ENCODE measurements around the gene FGF1.

Gene FGF1

DNA sequence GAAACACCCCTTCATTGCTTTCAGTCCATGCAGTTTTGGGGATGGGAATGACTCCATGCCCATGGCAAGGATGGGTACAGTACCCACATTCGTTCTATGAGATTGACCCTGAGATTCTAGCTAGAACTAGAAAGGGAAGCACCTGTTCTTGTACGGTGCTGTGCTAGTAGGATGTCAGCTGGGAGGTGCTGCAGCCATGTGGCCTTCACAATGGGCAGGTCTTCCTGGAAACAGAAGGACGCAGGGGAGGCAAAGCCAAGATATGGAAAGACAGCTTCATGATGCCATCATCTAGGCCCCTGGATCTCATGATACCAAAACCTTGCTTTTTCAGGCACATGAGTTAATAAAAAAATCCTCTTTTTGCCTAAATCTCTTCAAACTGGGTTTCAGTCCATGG lies 10.5 kb upstream of the FGF1 start:
- no peak for DNase-seq

GRCh38 chr5:142694092-142694856 lies 8.4 kb upstream of the FGF1 start:
- no peak for DNase-seq

DNA sequence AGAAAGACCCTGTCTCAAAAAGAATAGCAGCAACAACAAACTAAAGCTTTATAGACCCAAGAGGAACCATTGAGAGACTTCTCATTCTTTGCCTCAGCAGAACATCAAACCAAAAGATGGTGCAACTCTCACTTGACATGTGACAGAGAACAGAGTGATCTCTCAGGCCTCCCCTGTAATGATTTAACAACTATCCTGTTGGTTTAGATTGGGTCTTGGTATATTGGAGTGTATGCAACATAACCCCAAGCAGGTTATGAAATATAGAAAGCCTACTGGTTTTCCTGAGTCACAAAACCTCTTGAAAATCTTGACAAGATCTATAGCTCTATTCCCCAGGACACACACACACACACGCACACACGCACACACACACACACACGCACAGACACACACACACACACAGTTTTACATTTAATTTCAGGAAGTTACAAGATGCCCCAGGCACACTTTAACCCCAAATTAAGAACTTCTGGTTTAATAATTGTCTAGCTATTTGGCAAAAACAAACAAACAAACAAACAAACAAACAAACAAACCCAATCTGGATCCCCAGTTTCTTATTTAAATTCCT lies 6.5 kb upstream of the FGF1 start:
- DNase-seq, result no peak

DNA sequence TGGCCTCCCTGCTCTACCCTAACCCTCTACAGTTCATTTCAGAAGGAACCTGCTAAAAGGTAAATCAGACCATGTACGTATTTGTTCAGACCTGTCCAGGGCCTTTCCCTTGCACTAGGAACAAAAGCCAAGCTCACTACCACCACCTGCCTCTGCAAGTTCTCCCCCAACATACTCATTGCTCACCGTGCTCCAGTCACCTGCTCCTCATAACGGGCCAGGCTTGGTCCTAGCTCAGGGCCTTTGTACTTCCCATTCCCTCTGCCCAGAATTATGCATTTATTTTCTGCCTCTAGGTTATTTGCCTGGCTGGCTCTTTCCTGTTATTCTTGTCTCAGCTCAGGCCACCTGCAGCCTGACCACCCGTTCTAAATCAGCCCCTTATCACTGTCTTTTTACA lies 4.8 kb upstream of the FGF1 start:
- no peak for DNase-seq

- no peak for DNase-seq
These were observed 3.2 kb upstream of the FGF1 start for GRCh38 chr5:142689081-142689480.

DNA sequence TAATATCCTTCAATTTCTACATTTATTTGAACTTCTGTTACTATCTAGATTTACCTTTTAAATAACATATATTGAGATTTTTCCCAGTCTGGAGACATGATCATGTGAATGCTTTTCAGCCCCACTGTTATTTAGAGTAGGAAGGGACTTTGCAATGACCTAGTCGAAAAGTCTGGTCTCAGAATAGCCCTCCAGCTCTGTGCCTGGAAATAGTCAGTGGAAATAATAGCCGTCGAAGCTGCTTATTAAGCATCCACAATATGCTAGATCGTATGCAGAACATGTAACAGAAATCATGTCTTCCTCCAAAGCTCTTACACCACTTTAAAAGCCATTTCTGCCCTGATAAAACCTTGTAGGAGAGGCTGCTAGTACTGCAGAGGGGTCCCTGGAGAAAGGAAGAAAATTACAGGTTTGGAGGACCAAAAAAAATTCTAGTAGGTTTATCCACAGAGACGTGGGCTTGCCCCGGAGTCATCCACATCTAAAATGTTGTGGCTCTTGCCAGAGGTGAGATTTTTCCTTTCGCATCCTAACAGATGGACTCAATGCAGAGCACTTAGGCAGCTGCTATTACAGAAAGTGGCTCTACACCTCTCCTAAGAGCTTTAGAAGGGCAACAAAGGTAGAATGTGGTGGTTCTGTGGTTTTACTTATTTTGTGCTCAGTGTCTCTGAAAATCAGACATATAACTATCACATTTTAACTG lies 2.5 kb upstream of the FGF1 start:
- DNase-seq, result no peak

DNA sequence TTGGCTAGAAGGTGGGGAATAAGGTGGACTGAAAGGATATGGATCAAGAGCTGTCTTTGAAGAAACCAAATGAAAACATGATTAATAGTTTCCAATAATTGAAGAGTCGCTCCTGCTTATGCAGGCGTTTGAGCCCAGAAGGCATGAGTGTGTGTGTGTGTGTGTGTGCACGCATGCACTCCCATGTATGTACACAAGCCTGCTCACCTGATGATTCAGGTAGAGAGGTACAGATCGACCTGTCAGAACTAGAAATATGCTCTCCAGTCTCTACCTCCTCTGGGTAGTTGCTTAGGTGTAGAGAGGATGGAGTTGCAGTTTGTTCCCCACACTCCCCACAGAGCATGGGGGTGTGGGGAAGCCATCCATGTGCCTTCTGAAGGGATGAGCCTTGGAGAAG lies 1.1 kb upstream of the FGF1 start:
- DNase-seq, result no peak

DNA sequence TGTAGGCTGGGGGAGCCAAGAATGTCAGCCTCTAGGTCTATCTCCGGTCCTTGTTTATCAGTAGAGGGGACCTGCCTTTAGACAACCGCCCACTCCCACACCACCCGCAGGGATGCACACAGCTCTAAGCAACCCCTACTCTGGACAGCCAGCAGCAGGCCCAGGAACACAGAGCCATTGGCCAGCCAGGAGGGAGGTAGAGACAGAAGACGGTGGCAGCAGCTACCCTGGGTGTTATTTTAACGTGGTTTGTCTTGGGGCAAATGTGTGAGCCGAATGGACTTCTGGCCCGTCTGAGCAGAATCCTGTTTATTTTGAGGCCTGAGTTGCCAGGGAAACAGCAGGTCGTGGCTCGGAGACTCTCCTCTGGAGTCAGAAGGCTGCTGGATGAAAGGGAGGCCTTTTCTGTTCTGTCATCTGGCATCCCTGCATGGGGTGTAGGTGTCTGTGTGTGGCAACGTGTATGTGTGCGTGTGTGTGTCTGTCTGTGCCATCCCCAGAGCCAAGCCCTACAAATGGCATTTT lies 382 bp upstream of the FGF1 start:
- DNase-seq, result no peak

DNA sequence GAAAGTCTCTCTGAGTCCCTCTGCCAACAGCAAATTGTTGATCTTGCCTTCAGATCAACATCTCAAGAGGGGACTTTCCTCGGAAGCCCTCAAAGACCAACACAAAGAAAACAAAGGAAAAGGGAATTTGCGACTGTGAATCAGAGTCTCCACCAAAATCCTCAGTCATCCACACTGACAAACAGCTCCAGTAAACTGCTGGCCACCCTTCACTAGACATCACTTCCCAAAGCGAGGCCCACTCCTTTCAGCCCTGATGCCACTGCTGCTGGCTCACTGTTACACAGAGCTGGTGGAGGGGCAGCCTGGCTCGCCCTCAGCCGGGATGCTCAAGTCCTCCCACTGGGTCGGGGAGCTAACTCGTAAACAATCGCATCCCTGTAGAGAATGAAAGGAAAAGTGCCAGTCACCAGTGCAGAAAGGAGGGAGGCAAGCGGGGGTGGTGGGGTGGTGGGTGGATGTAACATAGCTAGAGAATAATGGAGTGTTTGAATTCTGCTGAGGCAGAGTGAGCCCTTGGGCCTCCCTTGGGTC lies 1.3 kb downstream of the FGF1 start:
- no peak for DNase-seq

DNA sequence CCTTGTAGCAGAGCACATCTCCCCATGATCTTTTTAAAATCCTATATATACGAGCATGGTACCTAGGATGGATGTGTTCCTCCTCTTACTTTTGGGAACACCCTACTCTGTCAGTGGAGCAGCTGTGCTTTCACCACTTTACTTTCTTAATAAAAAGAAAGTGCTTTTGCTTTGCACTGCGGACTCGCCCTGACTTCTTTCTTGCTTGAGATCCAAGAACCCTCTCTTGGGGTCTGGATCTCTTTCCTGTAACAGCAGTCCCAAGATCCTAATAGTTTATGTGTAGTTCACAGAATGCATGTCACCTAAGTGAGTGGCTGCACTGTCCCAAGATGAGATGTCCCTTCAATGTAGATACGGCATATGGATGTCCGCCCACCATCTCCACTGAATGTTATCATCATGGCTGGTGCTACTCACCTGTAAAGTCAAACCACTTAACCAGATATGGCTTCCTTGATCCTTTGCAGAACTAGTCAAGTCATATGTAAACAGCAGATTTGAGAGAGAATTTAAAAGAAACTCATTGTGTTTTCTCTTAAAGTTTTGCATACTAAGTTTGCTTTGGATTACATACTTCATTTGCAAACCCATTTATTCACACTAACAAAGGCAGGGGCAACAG lies 1.9 kb downstream of the FGF1 start:
- no peak for DNase-seq

DNA sequence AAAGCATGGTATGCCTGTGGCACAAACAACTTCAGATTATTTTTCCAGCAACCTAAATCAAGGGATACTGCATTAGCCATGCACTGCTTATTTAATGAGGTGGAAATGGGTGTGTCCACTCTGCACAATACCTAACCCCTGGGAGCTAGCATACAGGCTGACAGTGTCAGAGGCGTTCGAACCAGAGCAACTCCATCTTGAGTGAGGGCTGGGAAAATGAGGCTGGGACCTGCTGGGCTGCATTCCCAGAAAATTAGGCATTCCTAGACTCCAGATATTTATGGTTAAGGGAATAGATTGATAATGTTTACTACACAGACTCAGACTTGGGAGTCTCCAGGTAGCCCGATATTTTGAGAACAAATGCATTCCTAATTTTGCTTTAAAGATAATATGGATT lies 2.8 kb downstream of the FGF1 start:
- DNase-seq, result no peak

DNA sequence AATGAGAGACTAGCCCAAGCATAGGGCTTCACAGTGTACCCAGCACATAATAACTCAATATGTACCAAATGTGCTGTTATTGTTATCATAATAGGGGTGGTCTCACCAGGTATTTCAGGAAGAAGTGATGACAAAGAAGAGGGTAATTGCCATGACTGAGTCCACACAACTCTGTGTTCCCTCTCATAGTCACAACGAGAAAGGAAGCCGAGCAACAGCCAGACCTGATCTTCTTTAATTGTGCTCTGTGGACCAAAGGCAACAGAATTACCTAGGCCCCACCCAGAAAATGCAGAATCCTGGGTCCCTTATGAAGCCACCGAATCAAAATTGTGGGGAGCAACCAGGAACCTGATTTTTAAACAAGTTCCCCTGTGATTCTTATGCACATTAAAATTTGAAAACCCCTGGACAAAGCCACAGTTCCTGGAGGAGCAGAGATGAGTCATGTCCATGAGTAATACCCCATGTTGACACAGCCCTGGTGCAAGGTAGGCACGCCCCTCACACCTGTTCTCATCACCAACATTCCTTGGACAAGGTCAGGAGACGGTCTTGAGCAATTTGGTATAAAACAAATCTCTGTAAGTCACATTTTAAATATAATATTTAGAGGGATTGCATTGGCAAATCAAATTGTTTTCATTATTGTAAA lies 5.2 kb downstream of the FGF1 start:
- no peak for DNase-seq

DNA sequence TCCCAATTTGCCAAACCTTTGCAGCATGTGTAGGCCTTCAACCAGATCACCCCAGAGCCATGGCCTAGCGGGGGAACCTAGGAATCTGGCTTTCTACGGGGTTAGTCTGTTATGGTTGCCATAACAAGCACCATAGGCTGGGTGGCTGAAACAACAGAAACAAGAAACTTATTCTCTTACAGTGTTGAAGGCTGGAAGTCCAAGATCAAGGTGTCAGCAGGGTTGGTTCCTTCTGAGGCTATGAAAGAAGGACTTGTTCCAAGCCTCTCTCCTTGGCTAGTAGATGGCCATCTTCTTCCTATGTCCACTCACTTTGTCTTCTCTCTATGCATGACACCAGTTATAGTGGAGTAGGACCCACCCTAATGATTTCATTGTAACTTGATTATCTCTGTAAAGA lies 6.1 kb downstream of the FGF1 start:
- no peak for DNase-seq

GRCh38 chr5:142678529-142678928 lies 7.4 kb downstream of the FGF1 start:
- no peak for DNase-seq

DNA sequence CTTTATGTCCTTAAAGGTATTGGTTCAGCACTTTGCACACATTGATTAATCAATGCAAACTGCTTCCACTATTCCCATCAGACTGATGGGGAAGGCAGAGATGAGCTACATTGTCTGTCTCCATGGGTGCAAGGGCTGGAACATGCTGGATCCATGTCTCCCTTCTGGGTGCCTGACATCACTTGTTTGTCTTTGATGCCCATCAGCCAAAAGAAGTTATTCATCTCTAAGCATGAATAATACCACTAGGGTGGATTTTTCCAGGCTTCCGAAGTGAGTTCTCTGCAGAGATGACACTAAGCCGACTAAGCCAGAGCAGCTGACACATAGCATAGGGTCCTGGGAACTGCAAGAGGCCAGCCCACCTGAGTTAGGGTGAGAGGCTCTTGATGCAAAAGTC lies 8.7 kb downstream of the FGF1 start:
- DNase-seq, result no peak

GRCh38 chr5:142676318-142676717 lies 9.6 kb downstream of the FGF1 start:
- DNase-seq, result no peak

- DNase-seq, result no peak
These were observed 11.1 kb downstream of the FGF1 start for GRCh38 chr5:142674531-142675469.

DNA sequence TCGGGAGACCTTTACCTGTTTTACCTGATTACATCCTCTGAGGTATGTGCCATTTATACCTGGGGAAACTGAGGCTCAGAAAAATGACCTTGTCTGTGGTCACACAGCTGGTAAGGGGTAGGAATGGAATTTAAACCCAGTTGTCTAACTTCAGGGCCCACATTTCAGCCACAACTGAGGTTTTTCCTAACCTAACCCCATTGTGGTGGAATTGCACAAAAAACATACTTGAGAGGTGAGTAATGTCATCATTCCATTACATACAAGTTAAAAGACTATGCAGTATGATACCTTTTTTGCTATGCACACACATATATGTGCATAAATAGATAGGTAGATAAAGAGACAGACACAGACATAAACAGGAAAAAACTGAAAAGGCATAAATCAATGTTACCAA lies 14.1 kb downstream of the FGF1 start:
- no peak for DNase-seq

GRCh38 chr5:142671266-142671665 lies 14.6 kb downstream of the FGF1 start:
- no peak for DNase-seq

DNA sequence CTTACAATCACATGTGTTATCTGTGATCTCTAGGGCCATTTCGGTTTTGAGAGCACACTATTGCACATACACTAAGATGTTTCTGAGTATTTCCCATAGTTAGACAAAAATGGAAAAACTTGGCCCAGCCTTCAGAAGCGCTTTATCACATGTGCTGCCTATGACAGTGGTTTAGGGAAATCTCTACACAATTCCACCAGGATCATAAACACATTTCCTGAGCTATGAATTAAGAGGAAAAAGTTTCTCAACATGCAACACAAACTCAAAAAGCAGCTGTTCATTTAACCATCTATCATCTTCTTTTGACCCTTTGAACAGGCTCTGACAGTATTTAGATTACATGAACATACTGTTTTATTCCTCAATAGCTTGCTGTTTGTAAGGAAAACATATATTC lies 15.1 kb downstream of the FGF1 start:
- no peak for DNase-seq

GRCh38 chr5:142669477-142669876 lies 16.4 kb downstream of the FGF1 start:
- DNase-seq, result no peak

GRCh38 chr5:142668336-142668735 lies 17.6 kb downstream of the FGF1 start:
- no peak for DNase-seq

Measured in Kasumi-1 (cell line).